Activated CD4-positive, alpha-beta T cell treated with anti-CD3 and anti-CD28 coated beads, Interleukin-10, Interleukin-2, amounts not matched to agents 100 ng/mL and 50 ng/mL, durations not matched to agents 16 hours and 8 hours (primary cell): ENCODE data around the gene CBLN3.

ENCODE experiments used
- DNase-seq: peaks from one replicate; pipeline ENCODE4 v3.0.0-alpha.2; 2020

The CBLN3 gene

DNA sequence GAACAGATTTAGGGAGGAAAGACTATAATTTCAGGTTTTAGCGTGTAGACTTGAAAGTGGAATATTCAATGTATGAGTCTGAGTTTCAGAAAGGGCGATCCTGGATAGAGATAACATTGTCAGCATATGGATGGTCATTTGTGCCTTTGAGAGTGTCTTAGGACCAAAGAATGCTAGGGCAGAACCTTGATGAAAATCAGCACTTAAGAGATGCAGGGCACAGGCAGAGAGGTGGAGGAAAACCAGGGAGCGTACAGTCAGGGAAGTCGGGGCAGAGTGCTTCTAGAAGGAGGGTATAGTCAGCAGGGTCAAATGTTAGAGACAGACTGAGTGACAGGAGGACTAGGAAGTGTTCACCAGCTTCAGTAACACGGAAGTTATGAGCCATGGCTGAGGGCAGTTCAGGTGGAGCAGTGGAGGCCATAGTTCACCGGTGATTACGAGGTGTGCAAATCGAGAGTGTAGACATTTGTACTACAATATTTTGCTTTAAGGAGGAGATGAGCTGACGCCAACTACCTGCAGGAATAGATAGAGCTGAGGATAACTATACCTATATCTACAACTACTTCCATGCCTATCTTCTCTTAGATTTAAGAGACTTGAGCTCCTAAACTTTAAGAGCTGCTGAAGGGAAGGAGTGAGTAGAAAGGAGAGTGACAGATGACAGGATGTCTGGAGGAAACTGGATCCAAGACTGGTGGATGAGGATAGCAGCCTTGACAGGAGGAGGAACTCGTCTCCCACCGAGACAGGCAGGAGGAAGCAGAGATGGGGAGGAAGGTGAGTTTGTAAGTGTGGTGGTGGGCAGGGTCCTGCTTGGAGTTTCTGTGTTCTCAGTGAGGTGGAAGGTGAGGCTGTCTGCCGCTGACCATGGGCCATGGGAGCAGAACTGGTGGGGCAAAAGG, 6.5 kb downstream of the CBLN3 start:
- DNase-seq: no peak

DNA sequence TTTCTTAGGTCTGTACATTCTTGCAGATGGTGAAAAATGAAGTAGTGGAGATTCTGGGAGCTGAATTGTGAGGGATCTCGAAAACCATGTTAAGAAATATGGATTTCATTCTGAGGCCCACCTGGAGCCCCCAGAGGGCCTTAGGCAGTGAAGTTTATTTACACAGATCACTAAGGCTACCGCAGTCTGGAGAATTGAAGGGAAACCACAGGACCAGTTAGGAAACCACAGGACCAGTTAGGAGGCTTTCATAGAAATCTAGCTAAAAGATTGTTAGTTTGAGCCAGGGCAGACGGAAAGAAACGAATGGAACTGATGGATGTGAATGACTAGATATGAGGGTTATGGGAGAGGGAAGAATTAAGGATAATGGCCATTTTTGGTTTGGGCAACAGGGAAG, 7.2 kb downstream of the CBLN3 start:
- DNase-seq: no peak

DNA sequence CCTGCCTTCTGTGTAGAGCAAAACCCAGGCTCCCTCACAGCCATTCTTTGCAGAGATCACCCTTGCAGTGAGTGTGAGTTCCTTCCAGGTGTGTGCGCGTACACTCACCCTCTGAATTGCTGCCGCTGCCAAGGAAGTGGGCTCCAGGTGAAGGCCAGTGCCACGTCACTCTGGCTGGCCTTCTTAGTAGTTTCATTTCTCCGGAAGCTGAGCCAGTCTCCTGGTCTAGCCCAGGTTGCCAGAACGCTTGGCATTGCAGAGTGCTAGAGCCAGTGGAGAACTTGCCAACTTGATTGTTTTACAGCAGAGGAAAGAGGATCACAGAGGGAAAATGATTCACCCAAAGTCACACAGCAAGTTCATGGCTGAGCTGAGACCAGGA, 11.0 kb downstream of the CBLN3 start:
- no peak for DNase-seq

GRCh38 chr14:24417832-24418491, 11.5 kb downstream of the CBLN3 start:
- no peak for DNase-seq

DNA sequence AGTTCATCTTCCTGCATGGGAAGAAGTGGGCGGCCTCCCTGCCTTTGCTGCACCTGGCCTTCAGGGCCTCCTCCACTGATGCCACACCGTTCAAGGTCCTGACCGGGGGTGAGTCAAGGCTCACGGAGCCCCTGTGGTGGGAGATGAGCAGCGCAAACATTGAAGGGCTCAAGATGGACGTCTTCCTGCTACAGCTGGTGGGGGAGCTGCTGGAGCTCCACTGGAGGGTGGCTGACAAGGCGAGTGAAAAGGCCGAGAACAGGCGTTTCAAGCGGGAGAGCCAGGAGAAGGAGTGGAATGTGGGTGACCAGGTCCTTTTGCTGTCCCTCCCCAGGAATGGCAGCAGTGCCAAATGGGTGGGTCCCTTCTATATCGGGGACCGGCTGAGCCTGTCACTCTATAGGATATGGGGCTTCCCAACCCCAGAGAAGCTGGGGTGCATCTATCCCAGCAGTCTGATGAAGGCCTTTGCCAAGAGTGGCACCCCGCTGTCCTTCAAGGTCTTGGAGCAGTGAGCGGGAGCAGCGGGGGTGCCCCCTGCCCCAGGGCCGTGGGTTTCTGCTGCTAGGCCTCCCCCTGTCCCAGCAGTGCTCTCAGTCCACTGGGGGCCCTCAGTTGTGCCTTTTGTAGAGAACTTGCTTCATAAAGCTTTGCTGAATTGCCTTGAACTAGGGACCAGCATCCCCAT, 12.4 kb downstream of the CBLN3 start:
- no peak for DNase-seq

- no peak for DNase-seq
Observed at GRCh38 chr14:24416254-24416931, 13.1 kb downstream of the CBLN3 start.

- no peak for DNase-seq
Observed at GRCh38 chr14:24415421-24416253, 13.8 kb downstream of the CBLN3 start.

DNA sequence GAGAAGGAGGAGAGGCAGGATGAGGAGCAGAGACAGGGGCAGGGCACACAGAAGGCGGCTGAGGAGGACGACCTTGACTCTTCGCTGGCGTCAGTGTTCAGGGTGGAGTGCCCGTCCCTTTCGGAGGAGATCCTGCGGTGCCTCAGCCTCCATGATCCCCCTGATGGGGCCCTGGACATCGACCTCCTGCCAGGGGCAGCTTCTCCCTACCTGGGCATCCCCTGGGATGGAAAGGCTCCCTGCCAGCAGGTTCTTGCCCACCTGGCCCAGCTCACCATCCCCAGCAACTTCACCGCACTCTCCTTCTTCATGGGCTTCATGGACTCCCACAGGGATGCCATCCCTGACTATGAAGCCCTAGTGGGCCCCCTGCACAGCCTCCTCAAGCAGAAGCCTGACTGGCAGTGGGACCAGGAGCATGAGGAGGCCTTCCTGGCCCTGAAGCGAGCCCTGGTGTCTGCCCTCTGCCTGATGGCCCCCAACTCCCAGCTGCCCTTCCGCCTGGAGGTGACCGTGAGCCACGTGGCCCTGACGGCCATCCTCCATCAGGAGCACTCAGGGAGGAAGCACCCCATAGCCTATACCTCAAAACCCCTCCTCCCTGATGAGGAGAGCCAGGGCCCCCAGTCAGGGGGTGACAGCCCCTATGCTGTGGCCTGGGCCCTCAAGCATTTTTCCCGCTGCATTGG, 14.6 kb downstream of the CBLN3 start:
- DNase-seq: no peak

DNA sequence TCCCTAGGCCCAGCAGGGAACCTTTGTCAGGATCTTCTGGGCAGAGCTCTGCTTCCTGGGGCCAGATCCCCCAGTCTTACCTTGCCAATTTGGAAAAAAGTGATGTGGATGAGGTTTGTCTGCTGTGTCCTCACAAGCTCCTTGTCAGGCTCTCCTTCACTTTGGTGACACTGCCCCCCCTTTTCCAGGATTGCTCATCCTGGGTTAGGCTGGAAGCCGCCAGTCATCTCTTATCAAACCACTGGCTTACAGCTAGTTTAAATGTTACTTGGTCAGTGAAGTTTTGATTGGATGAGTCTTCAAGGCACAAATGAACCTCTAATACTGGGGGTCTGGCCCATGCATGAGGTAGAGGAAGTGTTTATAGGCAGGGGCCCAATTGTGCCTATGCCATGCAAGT, 15.4 kb downstream of the CBLN3 start:
- no peak for DNase-seq

DNA sequence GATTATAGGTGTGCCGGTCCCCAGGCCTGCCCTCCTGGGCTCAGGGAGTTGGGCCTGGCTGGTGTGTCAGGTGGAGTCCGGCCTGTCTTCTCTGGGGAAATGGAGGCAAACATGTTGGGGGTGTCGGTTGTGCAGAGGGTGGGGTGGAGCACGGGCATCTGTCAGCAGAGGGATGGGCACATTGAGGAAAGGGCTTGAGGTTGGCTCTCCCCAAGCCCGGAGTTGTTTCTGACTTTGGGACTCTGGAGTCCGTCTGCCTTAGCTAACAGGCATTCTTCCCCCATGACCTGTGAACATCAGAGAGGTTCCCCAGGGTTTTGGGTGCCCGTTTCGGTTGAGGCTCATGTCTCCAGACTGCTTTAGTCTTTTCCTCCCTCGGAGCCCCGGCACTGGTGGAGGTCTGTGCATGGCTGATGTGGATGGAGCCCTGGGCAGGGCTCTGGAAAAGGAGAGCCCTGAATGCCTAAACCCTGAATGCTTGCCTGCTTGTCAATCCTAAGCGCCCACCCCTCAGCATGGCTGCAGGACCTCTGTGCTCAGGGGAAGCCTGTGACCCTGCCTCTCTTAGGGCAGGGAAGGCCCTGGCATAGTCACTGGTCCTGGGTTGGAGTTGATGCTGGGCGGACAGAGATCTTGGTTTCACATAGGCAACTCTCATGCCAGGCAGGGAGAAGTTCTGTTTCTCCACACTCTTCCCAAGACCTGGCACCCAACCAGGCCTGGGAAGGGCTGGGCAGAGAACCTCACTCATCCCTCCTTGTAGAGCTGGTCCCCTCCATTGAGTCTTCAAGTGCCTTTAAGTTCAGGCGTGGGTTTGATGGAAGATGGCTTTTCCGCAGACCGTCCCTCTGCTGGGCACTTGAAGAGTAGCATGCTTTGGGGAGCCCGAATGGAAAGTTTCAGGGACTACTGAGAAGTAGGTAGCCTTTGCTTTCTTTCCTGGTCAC, 17.8 kb downstream of the CBLN3 start:
- peak; percentile 37 for DNase-seq

DNA sequence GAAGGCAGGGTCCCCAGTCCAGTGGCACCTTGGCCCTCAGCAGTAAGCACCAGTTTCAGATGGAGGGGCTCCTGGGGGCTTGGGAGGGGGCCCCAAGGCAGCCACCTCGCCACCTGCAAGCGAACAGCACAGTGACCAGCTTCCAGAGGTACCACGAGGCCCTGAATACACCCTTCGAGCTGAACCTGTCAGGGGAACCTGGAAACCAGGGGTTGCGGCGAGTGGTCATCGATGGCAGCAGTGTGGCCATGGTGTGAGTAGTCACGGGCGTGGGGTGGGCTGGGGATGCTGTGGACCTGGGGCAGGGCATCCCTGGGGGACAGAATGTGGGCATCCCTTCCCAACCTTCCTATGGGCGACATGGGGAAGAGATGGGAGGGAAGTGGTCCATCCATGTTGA, 19.5 kb downstream of the CBLN3 start:
- DNase-seq: no peak

DNA sequence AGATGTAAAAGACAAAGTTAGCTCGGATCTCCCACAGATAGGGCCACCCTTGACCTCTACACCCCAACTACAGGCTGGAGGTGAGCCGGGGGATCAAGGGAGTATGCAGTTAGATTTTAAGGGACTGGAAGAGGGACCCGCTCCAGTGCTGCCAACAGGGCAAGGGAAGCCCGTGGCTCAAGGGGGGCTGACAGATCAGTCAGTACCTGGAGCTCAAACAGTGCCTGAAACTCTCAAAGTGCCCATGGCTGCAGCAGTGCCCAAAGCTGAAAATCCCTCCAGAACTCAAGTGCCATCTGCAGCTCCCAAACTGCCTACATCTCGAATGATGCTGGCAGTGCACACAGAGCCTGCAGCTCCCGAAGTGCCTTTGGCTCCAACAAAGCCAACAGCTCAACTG, 20.3 kb downstream of the CBLN3 start:
- DNase-seq: no peak

DNA sequence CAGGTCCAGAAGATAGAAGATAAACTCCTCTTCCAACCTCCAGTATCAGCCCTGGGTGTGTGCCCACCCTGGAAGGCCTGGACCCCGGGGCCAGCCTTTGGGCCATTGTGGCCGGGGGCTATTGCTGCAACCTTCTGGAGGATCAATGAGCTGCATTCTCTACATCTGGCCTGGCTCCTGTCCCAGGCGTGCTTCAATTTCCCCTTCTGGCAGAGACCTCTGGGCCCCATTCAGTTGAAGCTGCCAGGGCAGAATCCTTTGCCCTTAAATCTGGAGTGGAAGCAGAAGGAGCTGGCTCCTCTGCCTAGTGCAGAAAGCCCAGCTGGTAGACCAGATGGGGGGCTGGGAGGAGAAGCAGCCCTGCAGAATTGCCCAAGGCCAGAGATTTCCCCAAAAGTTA, 20.7 kb downstream of the CBLN3 start:
- no peak for DNase-seq

DNA sequence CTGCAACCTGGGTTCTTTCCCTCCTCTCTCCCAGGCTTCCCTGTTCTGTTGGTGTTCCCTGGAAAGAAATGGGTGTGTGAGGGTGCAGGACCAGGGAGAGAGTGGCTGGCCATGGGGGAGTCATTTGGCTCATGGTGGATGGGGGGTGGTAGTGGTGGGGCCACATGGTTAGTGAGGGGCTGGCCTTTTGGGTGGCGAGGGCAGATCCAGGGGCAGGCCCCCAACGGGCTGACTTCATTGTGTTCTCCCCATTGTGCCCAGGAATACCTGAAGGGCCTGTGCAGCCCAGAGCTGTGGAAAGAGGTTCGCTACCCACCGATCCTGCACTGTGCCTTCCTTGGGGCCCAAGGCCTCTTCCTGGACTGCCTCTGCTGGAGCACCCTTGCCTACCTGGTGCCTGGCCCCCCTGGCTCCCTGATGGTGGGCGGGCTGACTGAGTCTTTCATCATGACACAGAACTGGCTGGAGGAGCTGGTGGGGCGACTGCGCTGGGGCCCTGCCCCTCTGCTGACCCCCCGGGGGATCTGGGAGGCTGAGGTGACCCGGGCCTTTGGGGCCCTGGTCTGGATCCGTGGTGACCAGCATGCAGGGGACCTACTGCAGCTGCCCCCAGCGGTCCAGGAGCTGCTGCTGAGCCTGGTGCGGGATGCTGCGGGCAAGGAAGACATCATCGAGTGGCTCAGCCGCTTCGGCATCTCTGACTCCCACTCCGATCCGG, 21.7 kb downstream of the CBLN3 start:
- DNase-seq: no peak

DNA sequence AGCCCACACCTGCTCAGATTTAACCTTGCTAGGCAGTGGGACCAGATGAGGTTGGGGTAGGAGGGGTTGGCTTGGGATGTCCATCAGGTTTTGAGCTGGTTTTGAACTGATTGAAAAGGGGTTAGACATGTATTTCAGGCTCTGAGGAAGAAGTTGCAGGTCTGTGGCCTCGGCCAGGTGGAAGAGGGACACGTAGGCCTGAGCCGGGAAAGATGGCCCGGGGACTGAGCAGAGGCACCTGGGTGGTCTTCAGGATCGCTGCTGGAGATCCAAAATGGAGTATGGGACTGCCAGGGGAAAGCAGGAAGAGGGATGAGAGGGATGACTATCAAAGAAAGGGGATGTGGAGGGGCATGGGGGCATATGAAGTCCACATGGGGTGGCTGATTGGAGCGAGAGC, 23.1 kb downstream of the CBLN3 start:
- no peak for DNase-seq

DNA sequence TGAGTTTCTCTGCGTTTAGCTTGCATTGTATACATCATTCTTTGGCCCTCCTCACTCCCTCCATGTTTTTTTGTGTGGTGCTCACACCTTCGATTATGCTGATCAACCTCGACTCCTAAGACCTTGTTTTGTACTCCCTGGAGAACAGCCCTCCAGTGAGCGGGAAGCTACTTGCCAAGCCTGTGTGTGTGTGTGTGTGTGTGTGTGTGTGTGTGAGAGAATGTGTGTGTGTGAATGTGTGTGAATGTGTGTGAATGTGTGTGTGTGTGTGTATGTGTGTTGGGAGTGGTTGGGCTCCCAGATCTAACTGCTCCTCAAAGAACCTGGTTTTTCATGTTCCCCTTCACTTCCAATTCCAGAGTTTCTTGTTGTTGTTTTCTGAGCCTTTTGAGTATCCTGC, 24.7 kb downstream of the CBLN3 start:
- DNase-seq: no peak

- DNase-seq: no peak
Observed at GRCh38 chr14:24403294-24403998, 26.0 kb downstream of the CBLN3 start.

DNA sequence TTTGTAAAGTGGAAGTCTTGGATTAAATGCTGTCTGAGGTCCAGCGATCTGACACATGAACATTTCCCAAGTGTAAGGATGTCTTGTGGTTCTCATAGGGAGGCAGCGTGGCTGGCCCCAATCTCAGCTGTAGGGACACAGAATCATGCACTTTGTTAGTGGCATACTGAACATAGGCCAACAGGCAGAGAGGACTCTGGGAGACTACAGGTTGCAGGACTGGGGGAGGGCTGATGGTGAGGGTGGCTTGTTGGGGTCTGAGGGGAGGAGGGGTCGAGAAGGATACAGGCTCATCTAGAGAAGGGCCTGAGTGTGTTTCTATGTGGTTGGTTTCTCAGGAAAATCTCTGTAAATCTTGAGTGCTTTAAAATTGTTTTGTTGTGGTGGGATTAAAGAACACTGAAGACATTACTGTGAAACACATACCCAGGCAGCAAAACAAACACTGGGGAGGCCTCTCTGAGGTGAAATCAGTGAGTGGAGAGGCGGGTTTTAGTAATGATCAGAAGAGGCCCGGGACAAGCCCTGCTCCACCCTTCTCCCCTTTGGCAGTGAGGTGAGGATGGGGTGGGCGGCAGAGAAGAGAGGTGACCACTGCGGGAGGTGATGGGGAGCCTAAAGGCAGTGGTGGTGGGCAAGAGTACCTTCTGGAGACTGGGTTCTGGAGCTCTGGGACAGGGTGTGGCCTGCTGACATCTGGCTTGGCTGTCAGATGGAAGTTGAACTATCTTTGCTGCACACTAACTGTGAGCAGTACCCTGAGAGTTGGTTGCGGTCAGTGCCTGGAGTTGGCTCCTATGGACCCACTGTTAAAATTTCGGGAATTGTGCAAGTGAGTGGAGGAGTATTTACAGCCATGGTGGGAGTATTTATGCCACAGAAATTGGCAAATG, 27.4 kb downstream of the CBLN3 start:
- DNase-seq: no peak
